CD8-positive, alpha-beta memory T cell (primary cell): ENCODE data around the gene STOM. TPM values are rescaled to one million over a fixed set of nuclear protein-coding genes. Genes with fewer than 3 reads are reported as not detected.

ENCODE experiments used
- CTCF ChIA-PET: fragments of 350-600 bp; sonication (Branson Sonifier 250); formaldehyde crosslinking; loops from one replicate; lab custom pipeline; 2021; ENCODE audit warnings: antibody characterized with exemption; lab: Charles Lee
- POLR2A ChIA-PET: fragments of 350-600 bp; sonication (Branson Sonifier 250); formaldehyde crosslinking; loops from one replicate; lab custom pipeline; 2021; ENCODE audit warnings: antibody characterized with exemption; lab: Charles Lee
- DNase-seq, 5 donors: peaks; one replicate each; pipeline versions ENCODE4 v3.0.0 to v3.0.0-alpha.2; 2020 to 2022; ENCODE audit warnings: mixed read lengths in 1 of 5
- H3K27ac ChIP-seq: one replicate; pipeline ENCODE4 v1.7.0; 2013; ENCODE audit warnings: low read depth, mild to moderate bottlenecking, low read length, moderate library complexity
- H3K27me3 ChIP-seq: 2 replicates; pipeline ENCODE4 v1.7.0; 2013; ENCODE audit warnings: low read length, mild to moderate bottlenecking; ENCODE audit not compliant: insufficient read depth, poor library complexity, severe bottlenecking
- H3K36me3 ChIP-seq: 2 replicates; pipeline ENCODE4 v1.7.0; 2013; ENCODE audit warnings: mild to moderate bottlenecking, low read length, moderate library complexity; ENCODE audit not compliant: insufficient read depth
- H3K4me1 ChIP-seq: 2 replicates; pipeline ENCODE4 v1.7.0; 2013; ENCODE audit warnings: mild to moderate bottlenecking, low read length, moderate library complexity; ENCODE audit not compliant: insufficient read depth
- H3K4me3 ChIP-seq: 2 replicates; pipeline ENCODE4 v1.7.0; 2013; ENCODE audit warnings: mild to moderate bottlenecking, low read length
- H3K9me3 ChIP-seq: 2 replicates; pipeline ENCODE4 v1.7.0; 2013; ENCODE audit warnings: mild to moderate bottlenecking, low read length
- H3K27ac Mint-ChIP-seq, 8 donors: one replicate each; pipeline ENCODE4 v1.8.0; 2020 to 2021; ENCODE audit warnings: mixed read lengths in 8 of 8, mild to moderate bottlenecking in 6 of 8, inconsistent platforms in 3 of 8, moderate library complexity in 3 of 8
- H3K27me3 Mint-ChIP-seq, 2 donors: one replicate each; pipeline ENCODE4 v1.8.0; 2020 to 2021; ENCODE audit warnings: mixed read lengths in 2 of 2, mild to moderate bottlenecking in 1 of 2, moderate library complexity in 1 of 2
- H3K36me3 Mint-ChIP-seq, 3 donors: one replicate each; pipeline ENCODE4 v1.8.0; 2020 to 2021; ENCODE audit warnings: mixed read lengths in 3 of 3, inconsistent platforms in 1 of 3, mild to moderate bottlenecking in 1 of 3
- H3K4me1 Mint-ChIP-seq, 3 donors: one replicate each; pipeline ENCODE4 v1.8.0; 2020 to 2021; ENCODE audit warnings: mixed read lengths in 3 of 3, inconsistent platforms in 1 of 3, mild to moderate bottlenecking in 1 of 3
- H3K4me3 Mint-ChIP-seq, 7 donors: one replicate each; pipeline ENCODE4 v1.8.0; 2020 to 2021; ENCODE audit warnings: mixed read lengths in 7 of 7, mild to moderate bottlenecking in 6 of 7, moderate library complexity in 4 of 7, inconsistent platforms in 2 of 7
- H3K9me3 Mint-ChIP-seq, 5 donors: one replicate each; pipeline ENCODE4 v1.8.0; 2020 to 2022; ENCODE audit warnings: mixed read lengths in 5 of 5, mild to moderate bottlenecking in 3 of 5, moderate library complexity in 2 of 5, inconsistent platforms in 1 of 5
- polyA plus RNA-seq: library from polyadenylated mRNA; unstranded; fragments of 300-500 nt; fragmentation: Illumina TruSeq; gene quantifications from one replicate; pipeline ENCODE4 v1.2.3, GENCODE V29; 2021
- total RNA-seq, 2 experiments: library from RNA; stranded (reverse); gene quantifications; one replicate each; pipeline ENCODE4 v1.2.3, GENCODE V29; 2021

Gene STOM
- total and polyA plus RNA-seq, 3 experiments from 2014 or later: 63.0 to 315 (median 67.3) TPM

GRCh38 chr9:121302341-121302740 lies 67.7 kb downstream of the STOM start:
- Mint-ChIP-seq H3K27me3 (peaks cover 12 to 15% of the 10 kb centered on the region in 2 donors), H3K4me1 (peaks cover 10 to 23% (median 20%) of the 10 kb centered on the region in 3 donors), H3K9me3 (no peaks in the 10 kb centered on the region), H3K36me3 (peaks cover 0 to 6% (median 3%) of the 10 kb centered on the region in 3 donors), H3K27ac (no peak overlapping the region), H3K4me3 (no peak overlapping the region)
- Histone ChIP-seq H3K36me3 (no peaks in the 10 kb centered on the region), H3K9me3 (no peaks in the 10 kb centered on the region), H3K27me3 (no peaks in the 10 kb centered on the region), H3K27ac (no peak overlapping the region), H3K4me1 (peaks cover 8% of the 10 kb centered on the region), H3K4me3 (no peak overlapping the region)
- CTCF ChIA-PET: interaction anchor here (2.0 kb wide), 1 partner anchor 17 kb away, joined by 7 read pairs; no protein-coding TSS in a partner anchor
- DNase-seq: no peak
- POLR2A ChIA-PET: no interaction called here

GRCh38 chr9:121301881-121302286 lies 68.2 kb downstream of the STOM start:
- Mint-ChIP-seq H3K4me1 (peaks cover 10 to 23% (median 20%) of the 10 kb centered on the region in 3 donors), H3K4me3 (no peak overlapping the region), H3K9me3 (no peaks in the 10 kb centered on the region), H3K27me3 (peaks cover 12 to 15% of the 10 kb centered on the region in 2 donors), H3K27ac (no peak overlapping the region), H3K36me3 (peaks cover 0 to 6% (median 3%) of the 10 kb centered on the region in 3 donors)
- Histone ChIP-seq H3K27me3 (no peaks in the 10 kb centered on the region), H3K36me3 (no peaks in the 10 kb centered on the region), H3K4me3 (no peak overlapping the region), H3K4me1 (peaks cover 8% of the 10 kb centered on the region), H3K27ac (no peak overlapping the region), H3K9me3 (no peaks in the 10 kb centered on the region)
- no peak for DNase-seq
- POLR2A ChIA-PET: no interaction called here
- CTCF ChIA-PET: interaction anchor here (2.0 kb wide), 1 partner anchor 18 kb away, joined by 7 read pairs; no protein-coding TSS in a partner anchor

- ChIA-PET POLR2A (no interaction called here), CTCF (no interaction called here)
- H3K27me3 Mint-ChIP-seq: peaks cover 12 to 15% of the 10 kb centered on the region in 2 donors
- Histone ChIP-seq H3K4me3 (no peak overlapping the region), H3K36me3 (no peaks in the 10 kb centered on the region), H3K27ac (no peak overlapping the region), H3K9me3 (no peaks in the 10 kb centered on the region), H3K27me3 (no peaks in the 10 kb centered on the region), H3K4me1 (peaks cover 8% of the 10 kb centered on the region)
- H3K4me3 Mint-ChIP-seq: peak overlapping the region; percentile 70 to 91 (median 76)
- peaks cover 10 to 23% (median 20%) of the 10 kb centered on the region in 3 donors for H3K4me1 Mint-ChIP-seq
- no peak for DNase-seq
- H3K9me3 Mint-ChIP-seq: no peaks in the 10 kb centered on the region
- H3K27ac Mint-ChIP-seq: peak overlapping the region in 3 of 8 donors; percentile 5 to 51 (median 43)
- H3K36me3 Mint-ChIP-seq: peaks cover 0 to 6% (median 3%) of the 10 kb centered on the region in 3 donors
Measured at GRCh38 chr9:121300283-121301119, 69.5 kb downstream of the STOM start.

- peaks cover 8% of the 10 kb centered on the region for H3K4me1 ChIP-seq
- peak in 1 of 5 donors; percentile 4 for DNase-seq
- Mint-ChIP-seq H3K4me1 (peaks cover 10 to 23% (median 20%) of the 10 kb centered on the region in 3 donors), H3K4me3 (peak overlapping the region; percentile 34 to 91 (median 80)), H3K27ac (peak overlapping the region in 3 of 8 donors; percentile 5 to 51 (median 43)), H3K27me3 (peaks cover 12 to 15% of the 10 kb centered on the region in 2 donors), H3K36me3 (peaks cover 0 to 7% (median 3%) of the 10 kb centered on the region in 3 donors), H3K9me3 (no peaks in the 10 kb centered on the region)
- no peaks in the 10 kb centered on the region for H3K9me3 ChIP-seq
- no peaks in the 10 kb centered on the region for H3K27me3 ChIP-seq
- ChIA-PET CTCF (interaction anchor here (0.6 to 1.6 kb wide), 3 partner anchors 8 to 21 kb away, joined by 3 to 7 read pairs (median 3); no protein-coding TSS in a partner anchor), POLR2A (no interaction called here)
- H3K27ac ChIP-seq: no peak overlapping the region
- H3K4me3 ChIP-seq: no peak overlapping the region
- H3K36me3 ChIP-seq: no peaks in the 10 kb centered on the region
Measured at GRCh38 chr9:121299467-121300282, 70.4 kb downstream of the STOM start.

GRCh38 chr9:121298689-121299466 lies 71.2 kb downstream of the STOM start:
- H3K4me3 Mint-ChIP-seq: peak overlapping the region; percentile 21 to 80 (median 69)
- peaks cover 12 to 15% of the 10 kb centered on the region in 2 donors for H3K27me3 Mint-ChIP-seq
- no peaks in the 10 kb centered on the region for H3K27me3 ChIP-seq
- peak overlapping the region in 3 of 8 donors; percentile 57 to 80 (median 73) for H3K27ac Mint-ChIP-seq
- ChIA-PET CTCF (interaction anchor here (0.6 to 2.8 kb wide), 4 partner anchors 9 to 22 kb away, joined by 3 to 7 read pairs (median 4); no protein-coding TSS in a partner anchor), POLR2A (no interaction called here)
- H3K9me3 Mint-ChIP-seq: no peaks in the 10 kb centered on the region
- H3K36me3 ChIP-seq: no peaks in the 10 kb centered on the region
- H3K4me1 ChIP-seq: peaks cover 8% of the 10 kb centered on the region
- H3K4me3 ChIP-seq: no peak overlapping the region
- H3K36me3 Mint-ChIP-seq: peaks cover 0 to 2% (median 0%) of the 10 kb centered on the region in 3 donors
- DNase-seq: no peak
- no peaks in the 10 kb centered on the region for H3K9me3 ChIP-seq
- peaks cover 10 to 23% (median 20%) of the 10 kb centered on the region in 3 donors for H3K4me1 Mint-ChIP-seq
- H3K27ac ChIP-seq: no peak overlapping the region

GRCh38 chr9:121298016-121298538 lies 72.0 kb downstream of the STOM start:
- peaks cover 8% of the 10 kb centered on the region for H3K4me1 ChIP-seq
- CTCF ChIA-PET: interaction anchor here (1.6 to 2.8 kb wide), 2 partner anchors 20 to 22 kb away, joined by 6 to 7 read pairs; no protein-coding TSS in a partner anchor
- Mint-ChIP-seq H3K9me3 (no peaks in the 10 kb centered on the region), H3K4me1 (peaks cover 10 to 23% (median 20%) of the 10 kb centered on the region in 3 donors), H3K27me3 (peaks cover 12 to 15% of the 10 kb centered on the region in 2 donors), H3K36me3 (peaks cover 0 to 2% (median 0%) of the 10 kb centered on the region in 3 donors), H3K27ac (peak overlapping the region in 1 of 8 donors; percentile 46), H3K4me3 (peak overlapping the region in 2 of 7 donors; percentile 39 to 80)
- no peaks in the 10 kb centered on the region for H3K9me3 ChIP-seq
- no peak overlapping the region for H3K27ac ChIP-seq
- H3K27me3 ChIP-seq: no peaks in the 10 kb centered on the region
- no peak for DNase-seq
- POLR2A ChIA-PET: no interaction called here
- H3K36me3 ChIP-seq: no peaks in the 10 kb centered on the region
- no peak overlapping the region for H3K4me3 ChIP-seq

GRCh38 chr9:121297389-121297788 lies 72.7 kb downstream of the STOM start:
- DNase-seq: no peak
- no peak overlapping the region for H3K27ac Mint-ChIP-seq
- peaks cover 0 to 2% (median 0%) of the 10 kb centered on the region in 3 donors for H3K36me3 Mint-ChIP-seq
- no peaks in the 10 kb centered on the region for H3K9me3 Mint-ChIP-seq
- Histone ChIP-seq H3K4me3 (no peak overlapping the region), H3K27me3 (no peaks in the 10 kb centered on the region), H3K36me3 (no peaks in the 10 kb centered on the region), H3K4me1 (peaks cover 8% of the 10 kb centered on the region), H3K9me3 (no peaks in the 10 kb centered on the region), H3K27ac (no peak overlapping the region)
- H3K4me3 Mint-ChIP-seq: no peak overlapping the region
- H3K27me3 Mint-ChIP-seq: peaks cover 12 to 15% of the 10 kb centered on the region in 2 donors
- POLR2A ChIA-PET: no interaction called here
- CTCF ChIA-PET: interaction anchor here (2.8 kb wide), 1 partner anchor 19 kb away, joined by 6 read pairs; no protein-coding TSS in a partner anchor
- peaks cover 10 to 23% (median 20%) of the 10 kb centered on the region in 3 donors for H3K4me1 Mint-ChIP-seq
